Measurements from ENCODE around the gene TBC1D8. TPM values are rescaled to one million over a fixed set of nuclear protein-coding genes. Genes with fewer than 3 reads are reported as not detected.

The TBC1D8 gene
- total RNA-seq, 2 experiments from 2014 or later = 1.0 to 1.8 TPM

DNA sequence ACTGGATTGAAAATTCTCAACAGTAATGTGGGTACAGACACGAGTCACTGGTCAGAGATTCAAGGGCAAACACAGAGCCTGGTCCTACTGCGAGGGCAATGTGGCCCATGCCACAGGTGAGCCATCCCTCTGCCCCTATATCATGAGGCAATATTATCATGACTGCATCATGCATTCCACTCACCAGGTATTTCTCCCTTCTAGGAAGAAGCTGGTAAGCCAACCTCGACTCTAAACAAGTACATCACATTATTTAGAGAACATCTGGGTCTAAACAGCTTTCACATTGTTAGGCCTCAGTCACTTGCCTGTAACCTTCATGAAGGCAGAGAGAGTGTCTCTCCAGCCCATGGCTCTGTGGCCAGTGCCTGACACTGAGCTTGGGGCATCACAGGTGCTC is 163.6 kb downstream of the TBC1D8 start:
- Histone ChIP-seq H3K27ac (ENCODE audit: low read depth in 1 of 2, low read length in 2 of 2) (no peak overlapping the region), H3K9me3 (ENCODE audit: control insufficient read depth in 1 of 2, insufficient read depth in 1 of 2, low read length in 2 of 2) (no peaks in the 10 kb centered on the region), H3K36me3 (ENCODE audit: insufficient read depth, low read length) (no peaks in the 10 kb centered on the region), H3K27me3 (ENCODE audit: control insufficient read depth in 1 of 2, insufficient read depth in 2 of 2, low read length in 2 of 2) (no peaks in the 10 kb centered on the region), H3K4me3 (ENCODE audit: low read length) (no peak overlapping the region), H3K4me1 (ENCODE audit: insufficient read depth, low read length) (no peaks in the 10 kb centered on the region)
- POLR2A ChIA-PET = no interaction called here
- TF ChIP-seq, protein P1, sequence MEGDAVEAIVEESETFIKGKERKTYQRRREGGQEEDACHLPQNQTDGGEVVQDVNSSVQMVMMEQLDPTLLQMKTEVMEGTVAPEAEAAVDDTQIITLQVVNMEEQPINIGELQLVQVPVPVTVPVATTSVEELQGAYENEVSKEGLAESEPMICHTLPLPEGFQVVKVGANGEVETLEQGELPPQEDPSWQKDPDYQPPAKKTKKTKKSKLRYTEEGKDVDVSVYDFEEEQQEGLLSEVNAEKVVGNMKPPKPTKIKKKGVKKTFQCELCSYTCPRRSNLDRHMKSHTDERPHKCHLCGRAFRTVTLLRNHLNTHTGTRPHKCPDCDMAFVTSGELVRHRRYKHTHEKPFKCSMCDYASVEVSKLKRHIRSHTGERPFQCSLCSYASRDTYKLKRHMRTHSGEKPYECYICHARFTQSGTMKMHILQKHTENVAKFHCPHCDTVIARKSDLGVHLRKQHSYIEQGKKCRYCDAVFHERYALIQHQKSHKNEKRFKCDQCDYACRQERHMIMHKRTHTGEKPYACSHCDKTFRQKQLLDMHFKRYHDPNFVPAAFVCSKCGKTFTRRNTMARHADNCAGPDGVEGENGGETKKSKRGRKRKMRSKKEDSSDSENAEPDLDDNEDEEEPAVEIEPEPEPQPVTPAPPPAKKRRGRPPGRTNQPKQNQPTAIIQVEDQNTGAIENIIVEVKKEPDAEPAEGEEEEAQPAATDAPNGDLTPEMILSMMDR (IDR thresholded peaks at IDR 0.05) = no peak
- Mint-ChIP-seq H3K9me3 (no peaks in the 10 kb centered on the region), H3K4me1 (ENCODE audit: low read depth) (no peaks in the 10 kb centered on the region), H3K36me3 (ENCODE audit: low read depth) (no peaks in the 10 kb centered on the region), H3K27ac (no peak overlapping the region), H3K4me3 (no peak overlapping the region), H3K27me3 (no peaks in the 10 kb centered on the region)
- DNase-seq = no peak
- CTCF ChIA-PET = interaction anchor here (1.2 to 4.3 kb wide), 2 partner anchors 378 to 393 kb away, joined by 3 to 27 read pairs; no protein-coding TSS in a partner anchor
- intact Hi-C loops (cut with DNase I, micrococcal nuclease) = loop anchor here (5.0 to 10.0 kb wide), 3 partner anchors 173 to 725 kb away; no protein-coding TSS in a partner anchor
- no peak for ATAC-seq (ENCODE audit: poor library complexity)

DNA sequence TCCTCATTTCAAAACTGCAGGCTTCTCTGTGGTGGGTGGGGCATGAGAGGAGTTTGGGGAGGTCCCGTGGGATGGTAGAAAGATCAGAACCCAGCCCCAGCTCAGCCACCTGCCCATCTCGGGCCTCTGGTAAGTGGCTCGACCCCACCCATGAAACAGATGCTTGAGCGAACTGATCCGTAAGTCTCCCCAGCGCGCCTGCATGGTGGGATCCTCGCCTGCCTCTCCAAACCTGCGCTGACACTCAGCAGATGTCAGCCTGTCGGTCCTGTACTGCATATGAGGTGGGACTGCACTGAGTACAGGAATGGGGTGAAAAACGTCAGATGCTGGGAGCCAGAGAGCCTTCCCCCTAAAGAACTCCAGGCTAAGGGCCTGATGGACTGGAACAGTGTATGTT is 165.0 kb downstream of the TBC1D8 start:
- Histone ChIP-seq H3K36me3 (ENCODE audit: insufficient read depth, low read length) (no peaks in the 10 kb centered on the region), H3K4me3 (ENCODE audit: low read length) (no peak overlapping the region), H3K4me1 (ENCODE audit: insufficient read depth, low read length) (no peaks in the 10 kb centered on the region), H3K9me3 (ENCODE audit: control insufficient read depth in 1 of 2, insufficient read depth in 1 of 2, low read length in 2 of 2) (no peaks in the 10 kb centered on the region), H3K27me3 (ENCODE audit: control insufficient read depth in 1 of 2, insufficient read depth in 2 of 2, low read length in 2 of 2) (no peaks in the 10 kb centered on the region), H3K27ac (ENCODE audit: low read depth in 1 of 2, low read length in 2 of 2) (no peak overlapping the region)
- POLR2A ChIA-PET = interaction anchor here (1.0 kb wide), 1 partner anchor 424 kb away, joined by 3 read pairs; no protein-coding TSS in a partner anchor
- no peaks in the 10 kb centered on the region for H3K36me3 Mint-ChIP-seq (ENCODE audit: low read depth)
- no peaks in the 10 kb centered on the region for H3K4me1 Mint-ChIP-seq (ENCODE audit: low read depth)
- H3K4me3 Mint-ChIP-seq = no peak overlapping the region
- DNase-seq = no peak
- TF ChIP-seq, protein P1 (IDR thresholded peaks at IDR 0.05) = no peak
- no peak for ATAC-seq (ENCODE audit: poor library complexity)
- no peaks in the 10 kb centered on the region for H3K9me3 Mint-ChIP-seq
- CTCF ChIA-PET = interaction anchor here (0.6 to 4.3 kb wide), 4 partner anchors 377 to 405 kb away, joined by 3 to 27 read pairs (median 4); no protein-coding TSS in a partner anchor
- H3K27me3 Mint-ChIP-seq = no peaks in the 10 kb centered on the region
- no peak overlapping the region for H3K27ac Mint-ChIP-seq
- intact Hi-C loops (cut with DNase I, micrococcal nuclease) = loop anchor here (5.0 to 10.0 kb wide), 3 partner anchors 171 to 724 kb away; no protein-coding TSS in a partner anchor

DNA sequence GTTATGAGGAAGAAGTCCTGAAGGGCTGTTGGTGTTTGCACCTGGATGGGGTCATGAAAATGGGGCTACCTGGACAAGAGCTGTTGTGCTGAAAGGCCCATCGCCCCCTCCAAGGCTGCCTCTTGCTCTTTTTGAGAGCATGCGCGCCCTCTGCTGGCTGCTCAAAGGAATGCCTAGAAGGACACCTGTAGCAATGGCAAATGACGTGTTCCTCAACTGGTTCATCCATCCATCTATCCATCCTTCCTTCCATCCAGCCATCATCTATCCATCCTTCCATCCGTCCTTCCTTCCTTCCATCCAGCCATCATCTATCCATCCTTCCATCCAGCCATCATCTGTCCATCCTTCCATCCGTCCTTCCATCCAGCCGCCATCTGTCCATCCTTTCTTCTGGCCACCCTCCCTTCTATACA is 166.3 kb downstream of the TBC1D8 start:
- Histone ChIP-seq H3K9me3 (ENCODE audit: control insufficient read depth in 1 of 2, insufficient read depth in 1 of 2, low read length in 2 of 2) (no peaks in the 10 kb centered on the region), H3K36me3 (ENCODE audit: insufficient read depth, low read length) (no peaks in the 10 kb centered on the region), H3K27ac (ENCODE audit: low read depth in 1 of 2, low read length in 2 of 2) (no peak overlapping the region), H3K27me3 (ENCODE audit: control insufficient read depth in 1 of 2, insufficient read depth in 2 of 2, low read length in 2 of 2) (no peaks in the 10 kb centered on the region), H3K4me1 (ENCODE audit: insufficient read depth, low read length) (no peaks in the 10 kb centered on the region), H3K4me3 (ENCODE audit: low read length) (no peak overlapping the region)
- POLR2A ChIA-PET = interaction anchor here (1.0 kb wide), 2 partner anchors 375 to 423 kb away, joined by 3 read pairs; no protein-coding TSS in a partner anchor
- ATAC-seq (ENCODE audit: poor library complexity) (peak; percentile 89), DNase-seq (peak; percentile 69 to 89 (median 76))
- Mint-ChIP-seq H3K4me1 (ENCODE audit: low read depth) (no peaks in the 10 kb centered on the region), H3K27ac (no peak overlapping the region), H3K4me3 (no peak overlapping the region), H3K27me3 (no peaks in the 10 kb centered on the region), H3K36me3 (ENCODE audit: low read depth) (no peaks in the 10 kb centered on the region), H3K9me3 (no peaks in the 10 kb centered on the region)
- CTCF ChIA-PET = interaction anchor here (1.0 to 4.3 kb wide), 4 partner anchors 15 to 404 kb away, joined by 3 to 27 read pairs (median 4); no protein-coding TSS in a partner anchor
- TF ChIP-seq, protein P1 (IDR thresholded peaks at IDR 0.05) = peak; percentile 95
- intact Hi-C loops (cut with DNase I, micrococcal nuclease) = loop anchor here (1.0 to 10.0 kb wide), 6 partner anchors 170 to 723 kb away; no protein-coding TSS in a partner anchor
